ENCODE results near the gene KLF6. TPM values are rescaled to one million over a fixed set of nuclear protein-coding genes. Genes with fewer than 3 reads are reported as not detected.

KLF6 gene
- total RNA-seq, 1 donor from 2014 or later: 88.6 TPM

DNA sequence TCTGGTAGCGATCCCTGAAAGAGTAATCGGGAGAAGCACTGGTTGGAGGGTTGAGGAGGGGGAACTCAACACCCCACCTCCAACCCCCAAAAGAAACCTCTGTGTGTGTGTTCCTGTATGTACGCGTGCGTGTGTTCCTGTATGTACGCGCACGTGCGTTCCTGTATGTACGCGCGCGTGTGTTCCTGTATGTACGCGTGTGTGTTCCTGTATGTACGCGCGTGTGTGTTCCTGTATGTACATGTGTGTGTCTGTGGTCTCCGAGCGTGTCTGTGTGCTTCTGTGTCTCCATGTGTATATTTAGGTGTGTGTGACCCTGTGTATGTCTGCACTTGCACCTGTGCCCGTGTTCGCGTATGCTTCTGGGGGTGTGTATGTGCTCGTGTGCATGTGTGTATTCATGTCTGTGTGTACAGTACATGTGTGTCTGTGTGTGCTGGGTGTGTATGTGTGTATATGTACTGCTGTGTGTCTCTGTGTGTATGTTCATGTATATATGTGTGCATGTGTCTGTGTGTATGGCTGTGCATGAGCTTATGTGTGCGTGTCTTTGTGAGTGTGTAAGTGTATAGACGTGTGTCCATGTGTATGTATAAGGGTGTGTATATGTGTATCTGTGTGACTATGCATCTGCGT, 42.9 kb upstream of the KLF6 start:
- Mint-ChIP-seq H3K4me3 (ENCODE audit: unreplicated experiment) (no peak overlapping the region), H3K36me3 (ENCODE audit: unreplicated experiment) (no peaks in the 10 kb centered on the region), H3K4me1 (ENCODE audit: low read depth, unreplicated experiment) (peaks cover 20% of the 10 kb centered on the region), H3K27me3 (ENCODE audit: unreplicated experiment) (peaks cover 5% of the 10 kb centered on the region), H3K27ac (ENCODE audit: unreplicated experiment) (no peak overlapping the region), H3K9me3 (ENCODE audit: unreplicated experiment) (peaks cover 6% of the 10 kb centered on the region)
- DNase-seq: no peak
- TF ChIP-seq, protein P1, sequence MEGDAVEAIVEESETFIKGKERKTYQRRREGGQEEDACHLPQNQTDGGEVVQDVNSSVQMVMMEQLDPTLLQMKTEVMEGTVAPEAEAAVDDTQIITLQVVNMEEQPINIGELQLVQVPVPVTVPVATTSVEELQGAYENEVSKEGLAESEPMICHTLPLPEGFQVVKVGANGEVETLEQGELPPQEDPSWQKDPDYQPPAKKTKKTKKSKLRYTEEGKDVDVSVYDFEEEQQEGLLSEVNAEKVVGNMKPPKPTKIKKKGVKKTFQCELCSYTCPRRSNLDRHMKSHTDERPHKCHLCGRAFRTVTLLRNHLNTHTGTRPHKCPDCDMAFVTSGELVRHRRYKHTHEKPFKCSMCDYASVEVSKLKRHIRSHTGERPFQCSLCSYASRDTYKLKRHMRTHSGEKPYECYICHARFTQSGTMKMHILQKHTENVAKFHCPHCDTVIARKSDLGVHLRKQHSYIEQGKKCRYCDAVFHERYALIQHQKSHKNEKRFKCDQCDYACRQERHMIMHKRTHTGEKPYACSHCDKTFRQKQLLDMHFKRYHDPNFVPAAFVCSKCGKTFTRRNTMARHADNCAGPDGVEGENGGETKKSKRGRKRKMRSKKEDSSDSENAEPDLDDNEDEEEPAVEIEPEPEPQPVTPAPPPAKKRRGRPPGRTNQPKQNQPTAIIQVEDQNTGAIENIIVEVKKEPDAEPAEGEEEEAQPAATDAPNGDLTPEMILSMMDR (IDR thresholded peaks at IDR 0.05; ENCODE audit: partially characterized antibody, unreplicated experiment): no peak

DNA sequence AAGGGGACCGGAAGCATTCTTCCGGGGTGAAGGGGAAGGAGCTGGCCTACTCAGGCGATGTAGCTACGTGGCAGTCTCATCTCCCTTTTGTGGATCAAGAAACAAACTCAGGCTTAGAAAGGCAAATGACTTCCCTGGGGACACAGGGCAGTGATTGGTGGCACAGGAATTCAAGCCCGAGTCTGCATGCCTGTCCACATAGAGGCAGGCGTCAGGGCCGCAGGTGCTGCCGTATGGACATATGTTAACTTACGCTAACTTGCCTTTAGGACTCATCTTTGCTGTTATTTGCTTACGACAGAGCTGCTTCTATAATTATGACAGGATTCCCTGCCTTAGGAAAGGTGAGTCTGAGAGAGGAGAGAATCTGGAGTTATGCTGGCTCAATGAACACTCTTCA, 42.3 kb upstream of the KLF6 start:
- Mint-ChIP-seq H3K9me3 (ENCODE audit: unreplicated experiment) (peaks cover 6% of the 10 kb centered on the region), H3K4me3 (ENCODE audit: unreplicated experiment) (no peak overlapping the region), H3K4me1 (ENCODE audit: low read depth, unreplicated experiment) (peaks cover 20% of the 10 kb centered on the region)

DNA sequence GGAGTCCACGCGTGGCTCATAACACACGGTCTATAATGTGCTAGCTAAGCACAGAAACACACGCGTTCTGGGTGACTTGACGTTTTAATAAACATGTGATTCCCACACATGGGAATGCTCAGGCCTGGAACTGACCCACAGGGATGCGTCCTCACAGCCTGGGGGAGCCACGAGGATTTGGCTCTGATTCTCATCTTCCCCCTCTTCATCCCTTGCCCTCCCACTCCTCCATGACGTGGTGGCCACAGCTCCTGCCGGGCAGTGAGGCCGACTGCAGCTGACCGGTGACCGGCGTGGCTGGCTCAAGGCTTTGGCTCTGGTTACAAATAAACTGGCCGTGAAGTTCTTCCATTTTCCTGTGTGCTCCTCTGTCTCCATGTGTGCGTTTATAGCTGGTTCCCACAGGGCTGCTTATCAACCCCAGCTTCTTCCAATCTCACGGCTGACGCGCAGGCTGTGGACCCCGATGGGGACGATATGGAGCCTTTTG, 40.9 kb upstream of the KLF6 start:
- TF ChIP-seq, protein P1 (IDR thresholded peaks at IDR 0.05; ENCODE audit: partially characterized antibody, unreplicated experiment): no peak
- Mint-ChIP-seq H3K4me1 (ENCODE audit: low read depth, unreplicated experiment) (peaks cover 20% of the 10 kb centered on the region), H3K36me3 (ENCODE audit: unreplicated experiment) (no peaks in the 10 kb centered on the region)

More for the DNA sequence above, 42.3 kb upstream of the KLF6 start:
- TF ChIP-seq, protein P1 (IDR thresholded peaks at IDR 0.05; ENCODE audit: partially characterized antibody, unreplicated experiment): no peak
- no peaks in the 10 kb centered on the region for H3K36me3 Mint-ChIP-seq (ENCODE audit: unreplicated experiment)
- peaks cover 5% of the 10 kb centered on the region for H3K27me3 Mint-ChIP-seq (ENCODE audit: unreplicated experiment)
- no peak overlapping the region for H3K27ac Mint-ChIP-seq (ENCODE audit: unreplicated experiment)
- no peak for DNase-seq

DNA sequence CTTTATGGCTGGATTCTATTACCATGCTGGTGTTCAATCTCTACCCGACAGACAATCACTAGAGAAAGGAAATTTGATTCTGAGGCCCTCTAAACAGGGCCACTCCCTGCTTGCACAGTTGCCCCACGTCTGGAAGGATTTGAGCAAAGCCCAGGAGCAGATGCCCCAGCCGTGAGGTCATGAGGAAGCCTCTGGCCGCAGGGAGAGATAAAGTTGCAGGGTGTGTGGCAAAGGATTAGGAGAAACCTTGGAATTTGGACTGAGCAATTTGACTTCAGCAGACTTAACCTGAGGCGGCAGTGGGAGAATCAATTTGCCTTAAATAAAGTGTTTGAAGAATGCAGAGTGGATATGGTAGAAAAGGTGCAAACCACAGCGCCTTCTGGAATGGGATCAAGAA, 40.2 kb upstream of the KLF6 start:
- no peak overlapping the region for H3K4me3 Mint-ChIP-seq (ENCODE audit: unreplicated experiment)
- H3K36me3 Mint-ChIP-seq (ENCODE audit: unreplicated experiment): no peaks in the 10 kb centered on the region
- no peak for DNase-seq
- H3K4me1 Mint-ChIP-seq (ENCODE audit: low read depth, unreplicated experiment): peaks cover 20% of the 10 kb centered on the region
- peaks cover 5% of the 10 kb centered on the region for H3K27me3 Mint-ChIP-seq (ENCODE audit: unreplicated experiment)
- peaks cover 8% of the 10 kb centered on the region for H3K9me3 Mint-ChIP-seq (ENCODE audit: unreplicated experiment)
- TF ChIP-seq, protein P1 (IDR thresholded peaks at IDR 0.05; ENCODE audit: partially characterized antibody, unreplicated experiment): no peak
- peak overlapping the region; percentile 3 for H3K27ac Mint-ChIP-seq (ENCODE audit: unreplicated experiment)

More for the DNA sequence above, 40.9 kb upstream of the KLF6 start:
- Mint-ChIP-seq H3K4me3 (ENCODE audit: unreplicated experiment) (no peak overlapping the region), H3K27me3 (ENCODE audit: unreplicated experiment) (peaks cover 5% of the 10 kb centered on the region), H3K27ac (ENCODE audit: unreplicated experiment) (no peak overlapping the region), H3K9me3 (ENCODE audit: unreplicated experiment) (peaks cover 8% of the 10 kb centered on the region)
- no peak for DNase-seq

DNA sequence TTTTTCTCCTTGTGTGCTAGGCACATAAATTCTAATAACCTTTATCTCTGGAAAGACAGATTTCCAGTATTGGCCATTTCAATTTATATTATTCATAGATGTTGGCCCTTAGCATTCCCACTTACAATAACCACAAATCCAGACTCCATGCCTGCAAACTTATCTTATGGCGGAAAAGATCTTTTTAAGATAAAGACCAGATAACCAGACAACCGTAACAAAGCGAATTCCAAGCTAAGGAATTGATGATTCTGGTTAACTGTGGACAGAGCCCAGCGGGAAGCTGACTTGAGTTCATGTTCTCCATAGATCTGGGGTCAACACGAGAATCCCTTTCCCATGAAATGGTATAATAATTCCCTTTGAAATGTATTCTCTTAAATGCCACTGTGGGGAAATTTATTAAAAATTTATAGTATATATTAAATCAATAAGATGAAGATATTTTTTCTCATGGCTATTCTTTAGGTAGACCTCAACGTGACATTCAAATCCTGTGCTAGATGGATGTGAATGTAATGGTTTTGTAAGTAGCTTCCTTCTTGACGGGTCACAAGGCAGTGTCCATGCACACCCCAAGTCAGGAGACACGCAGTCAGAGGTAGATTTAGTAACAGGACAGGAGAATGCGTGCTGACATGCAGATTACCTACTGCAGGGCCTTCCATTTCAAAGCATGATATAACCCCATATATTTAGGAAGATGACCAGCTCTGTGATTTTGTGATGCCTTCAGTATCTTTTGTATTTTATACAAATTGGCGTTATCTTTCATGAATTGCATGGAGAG, 37.7 kb upstream of the KLF6 start:
- H3K36me3 Mint-ChIP-seq (ENCODE audit: unreplicated experiment): no peaks in the 10 kb centered on the region
- no peak overlapping the region for H3K27ac Mint-ChIP-seq (ENCODE audit: unreplicated experiment)
- no peak for DNase-seq
- TF ChIP-seq, protein P1 (IDR thresholded peaks at IDR 0.05; ENCODE audit: partially characterized antibody, unreplicated experiment): no peak
- H3K27me3 Mint-ChIP-seq (ENCODE audit: unreplicated experiment): peaks cover 5% of the 10 kb centered on the region
- peaks cover 16% of the 10 kb centered on the region for H3K4me1 Mint-ChIP-seq (ENCODE audit: low read depth, unreplicated experiment)
- H3K9me3 Mint-ChIP-seq (ENCODE audit: unreplicated experiment): peaks cover 3% of the 10 kb centered on the region
- H3K4me3 Mint-ChIP-seq (ENCODE audit: unreplicated experiment): no peak overlapping the region

Data from glutamatergic neuron (in vitro differentiated cells).